ENCODE data around the gene HOMER2.

The HOMER2 gene

GRCh38 chr15:82847703-82848102 is 104.8 kb downstream of the HOMER2 start:
- no peak for TF ChIP-seq CTCF (IDR thresholded peaks at IDR 0.05)
- H3K36me3 Mint-ChIP-seq (ENCODE audit: low read depth): peaks cover 24% of the 10 kb centered on the region
- peaks cover 39% of the 10 kb centered on the region for H3K4me1 Mint-ChIP-seq
- H3K4me3 Mint-ChIP-seq: no peak overlapping the region
- no peak overlapping the region for H3K27ac Mint-ChIP-seq
- DNase-seq: no peak
- H3K9me3 Mint-ChIP-seq: peaks cover 8% of the 10 kb centered on the region
- H3K27me3 Mint-ChIP-seq (ENCODE audit: low read depth, poor library complexity): peaks cover 4% of the 10 kb centered on the region

DNA sequence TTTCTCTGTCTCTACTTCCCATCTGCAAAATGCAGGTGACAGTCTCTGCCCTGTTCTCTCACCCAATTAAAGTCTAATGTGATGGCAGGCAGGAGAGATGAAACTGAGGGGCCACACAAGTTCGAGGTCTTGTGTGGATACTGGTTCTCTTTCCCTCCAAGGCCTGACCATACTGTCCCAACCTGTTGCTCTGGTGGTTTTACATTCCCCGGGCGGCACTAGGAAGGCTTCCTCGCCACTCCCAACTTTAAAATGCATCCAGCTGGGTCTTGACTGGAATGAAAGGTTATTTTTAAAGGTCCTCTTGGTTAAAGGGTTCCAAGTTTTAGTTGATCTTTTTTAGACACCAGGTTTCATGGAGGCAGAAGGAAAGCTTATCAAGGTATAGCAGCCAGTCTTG is 105.9 kb downstream of the HOMER2 start:
- Mint-ChIP-seq H3K4me3 (no peak overlapping the region), H3K36me3 (ENCODE audit: low read depth) (peaks cover 26% of the 10 kb centered on the region), H3K27ac (no peak overlapping the region), H3K4me1 (peaks cover 30% of the 10 kb centered on the region), H3K9me3 (peaks cover 10% of the 10 kb centered on the region), H3K27me3 (ENCODE audit: low read depth, poor library complexity) (no peaks in the 10 kb centered on the region)
- no peak for TF ChIP-seq CTCF (IDR thresholded peaks at IDR 0.05)
- DNase-seq: no peak

DNA sequence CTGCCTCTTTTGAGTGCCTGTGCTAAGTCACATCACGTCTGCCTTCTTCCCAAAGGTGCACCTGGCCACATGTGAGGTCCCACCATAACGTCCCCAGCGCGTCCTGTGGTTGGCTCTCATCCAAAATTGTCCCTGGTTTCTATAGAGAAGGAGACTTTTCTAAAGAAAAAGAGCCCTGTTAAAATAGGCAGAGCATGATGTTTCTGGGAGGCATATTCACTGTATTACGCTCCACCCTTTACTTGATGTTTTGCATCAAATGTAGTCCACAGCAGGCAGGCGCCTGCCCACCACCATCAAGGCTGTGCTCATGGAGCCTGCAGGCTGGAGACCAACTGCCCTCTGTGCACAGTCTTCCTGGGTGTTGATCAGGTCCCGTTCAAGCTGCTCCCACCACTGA is 106.8 kb downstream of the HOMER2 start:
- DNase-seq: no peak
- Mint-ChIP-seq H3K4me3 (no peak overlapping the region), H3K36me3 (ENCODE audit: low read depth) (peaks cover 34% of the 10 kb centered on the region), H3K4me1 (peaks cover 21% of the 10 kb centered on the region), H3K27me3 (ENCODE audit: low read depth, poor library complexity) (no peaks in the 10 kb centered on the region), H3K9me3 (peaks cover 10% of the 10 kb centered on the region), H3K27ac (no peak overlapping the region)
- TF ChIP-seq CTCF (IDR thresholded peaks at IDR 0.05): no peak

DNA sequence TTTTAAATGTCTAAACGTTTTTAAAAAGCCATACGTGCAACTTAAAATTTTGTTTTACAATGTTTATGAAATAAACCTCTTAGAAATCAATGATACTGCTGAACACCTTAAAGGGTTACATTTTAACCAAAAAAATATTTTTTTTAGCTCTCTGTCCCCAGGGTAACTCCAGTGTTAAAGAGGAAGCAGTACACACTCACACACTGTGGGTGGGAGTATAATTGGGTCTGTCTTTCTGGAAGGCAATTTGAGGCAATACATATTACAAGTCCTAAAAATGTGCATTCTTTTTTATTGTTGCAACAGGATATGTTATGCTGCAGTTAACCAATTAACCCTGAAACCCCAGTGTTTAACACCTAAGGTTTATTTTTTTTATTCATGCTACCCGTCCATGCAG is 109.0 kb downstream of the HOMER2 start:
- Mint-ChIP-seq H3K27me3 (ENCODE audit: low read depth, poor library complexity) (no peaks in the 10 kb centered on the region), H3K36me3 (ENCODE audit: low read depth) (peaks cover 54% of the 10 kb centered on the region), H3K4me3 (no peak overlapping the region), H3K9me3 (peaks cover 14% of the 10 kb centered on the region), H3K27ac (no peak overlapping the region), H3K4me1 (peaks cover 4% of the 10 kb centered on the region)
- no peak for DNase-seq
- TF ChIP-seq CTCF (IDR thresholded peaks at IDR 0.05): no peak

GRCh38 chr15:82840166-82840565 is 112.4 kb downstream of the HOMER2 start:
- H3K4me3 Mint-ChIP-seq: no peak overlapping the region
- TF ChIP-seq CTCF (IDR thresholded peaks at IDR 0.05): no peak
- DNase-seq: no peak
- H3K9me3 Mint-ChIP-seq: peaks cover 14% of the 10 kb centered on the region
- H3K27ac Mint-ChIP-seq: no peak overlapping the region
- no peaks in the 10 kb centered on the region for H3K27me3 Mint-ChIP-seq (ENCODE audit: low read depth, poor library complexity)
- H3K36me3 Mint-ChIP-seq (ENCODE audit: low read depth): peaks cover 82% of the 10 kb centered on the region
- H3K4me1 Mint-ChIP-seq: no peaks in the 10 kb centered on the region

- H3K27ac Mint-ChIP-seq: no peak overlapping the region
- no peak for TF ChIP-seq CTCF (IDR thresholded peaks at IDR 0.05)
- no peak for DNase-seq
- no peak overlapping the region for H3K4me3 Mint-ChIP-seq
- H3K27me3 Mint-ChIP-seq (ENCODE audit: low read depth, poor library complexity): no peaks in the 10 kb centered on the region
- H3K9me3 Mint-ChIP-seq: peaks cover 14% of the 10 kb centered on the region
- H3K36me3 Mint-ChIP-seq (ENCODE audit: low read depth): peaks cover 84% of the 10 kb centered on the region
- H3K4me1 Mint-ChIP-seq: no peaks in the 10 kb centered on the region
Observed at GRCh38 chr15:82839136-82839535, 113.4 kb downstream of the HOMER2 start.

Measured in nephron progenitor cell (in vitro differentiated cells).